ENCODE results near the gene ME2. TPM values are rescaled to one million over a fixed set of nuclear protein-coding genes. Genes with fewer than 3 reads are reported as not detected.

The ME2 gene
- total RNA-seq, 1 experiment from 2014 or later, result 45.6 TPM

DNA sequence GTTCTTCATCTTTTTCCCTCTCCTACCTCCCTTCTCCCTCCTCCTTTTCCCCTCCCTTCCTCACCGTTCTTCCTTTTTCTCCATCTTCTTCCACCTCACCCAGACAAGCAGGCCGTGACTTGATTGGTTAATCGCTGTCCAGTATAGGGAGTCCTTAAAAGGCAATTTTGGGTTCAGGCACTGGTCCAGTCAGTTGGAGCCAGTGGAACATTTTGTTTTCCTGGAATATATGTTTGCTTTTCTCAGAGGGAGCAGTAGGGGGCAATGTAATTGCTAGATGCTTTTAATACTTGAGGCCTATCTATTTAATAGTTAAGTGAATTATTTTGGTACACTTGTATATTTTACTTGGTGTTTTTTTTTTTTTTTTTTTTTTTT is 103.9 kb downstream of the ME2 start:
- DNase-seq, result no peak
- intact Hi-C loops (cut with micrococcal nuclease; ENCODE audit: unreplicated experiment), result loop anchor here (5.0 kb wide), 1 partner anchor 45 kb away; no protein-coding TSS in a partner anchor
- Mint-ChIP-seq H3K4me3 (ENCODE audit: low read depth, unreplicated experiment) (no peak overlapping the region), H3K27me3 (ENCODE audit: unreplicated experiment) (no peaks in the 10 kb centered on the region), H3K9me3 (ENCODE audit: low read depth, unreplicated experiment) (peaks cover 4% of the 10 kb centered on the region), H3K36me3 (ENCODE audit: insufficient read depth, unreplicated experiment) (peaks cover 5% of the 10 kb centered on the region), H3K27ac (ENCODE audit: unreplicated experiment) (no peak overlapping the region), H3K4me1 (ENCODE audit: low read depth, unreplicated experiment) (peaks cover 17% of the 10 kb centered on the region)
- CTCF ChIA-PET, result no interaction called here
- TF ChIP-seq, protein P1, sequence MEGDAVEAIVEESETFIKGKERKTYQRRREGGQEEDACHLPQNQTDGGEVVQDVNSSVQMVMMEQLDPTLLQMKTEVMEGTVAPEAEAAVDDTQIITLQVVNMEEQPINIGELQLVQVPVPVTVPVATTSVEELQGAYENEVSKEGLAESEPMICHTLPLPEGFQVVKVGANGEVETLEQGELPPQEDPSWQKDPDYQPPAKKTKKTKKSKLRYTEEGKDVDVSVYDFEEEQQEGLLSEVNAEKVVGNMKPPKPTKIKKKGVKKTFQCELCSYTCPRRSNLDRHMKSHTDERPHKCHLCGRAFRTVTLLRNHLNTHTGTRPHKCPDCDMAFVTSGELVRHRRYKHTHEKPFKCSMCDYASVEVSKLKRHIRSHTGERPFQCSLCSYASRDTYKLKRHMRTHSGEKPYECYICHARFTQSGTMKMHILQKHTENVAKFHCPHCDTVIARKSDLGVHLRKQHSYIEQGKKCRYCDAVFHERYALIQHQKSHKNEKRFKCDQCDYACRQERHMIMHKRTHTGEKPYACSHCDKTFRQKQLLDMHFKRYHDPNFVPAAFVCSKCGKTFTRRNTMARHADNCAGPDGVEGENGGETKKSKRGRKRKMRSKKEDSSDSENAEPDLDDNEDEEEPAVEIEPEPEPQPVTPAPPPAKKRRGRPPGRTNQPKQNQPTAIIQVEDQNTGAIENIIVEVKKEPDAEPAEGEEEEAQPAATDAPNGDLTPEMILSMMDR (IDR thresholded peaks at IDR 0.05; ENCODE audit: unreplicated experiment), result no peak
- BruUV-seq (replicated peaks), result no TSS peak

DNA sequence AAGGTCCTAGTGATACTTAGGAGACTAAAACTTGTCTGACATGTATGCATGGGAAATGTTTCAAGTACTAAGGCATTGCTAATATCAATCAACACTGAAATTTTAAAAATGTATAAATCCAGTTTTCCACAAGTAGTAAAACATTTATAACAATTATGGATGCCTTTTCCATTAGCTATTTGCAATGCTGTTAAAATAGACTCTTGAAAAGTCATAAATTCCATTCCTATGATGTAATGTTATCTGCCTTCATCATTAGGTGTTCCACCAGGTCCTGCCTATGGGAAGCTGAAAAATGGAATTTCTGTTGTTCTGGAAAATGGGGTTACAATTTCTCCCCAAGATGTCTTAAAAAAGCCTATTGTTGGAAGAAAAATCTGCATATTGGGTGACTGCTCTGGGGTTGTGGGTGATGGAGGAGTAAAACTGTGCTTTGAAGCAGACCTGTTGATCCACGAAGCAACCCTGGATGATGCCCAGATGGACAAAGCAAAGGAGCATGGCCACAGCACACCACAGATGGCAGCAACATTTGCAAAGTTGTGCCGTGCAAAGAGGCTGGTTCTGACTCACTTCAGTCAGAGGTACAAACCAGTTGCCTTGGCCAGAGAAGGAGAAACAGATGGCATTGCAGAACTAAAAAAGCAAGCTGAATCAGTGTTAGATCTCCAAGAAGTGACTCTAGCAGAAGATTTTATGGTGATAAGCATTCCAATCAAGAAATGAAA is 107.6 kb downstream of the ME2 start:
- no peak overlapping the region for H3K27ac Mint-ChIP-seq (ENCODE audit: unreplicated experiment)
- CTCF ChIA-PET, result no interaction called here
- peaks cover 5% of the 10 kb centered on the region for H3K36me3 Mint-ChIP-seq (ENCODE audit: insufficient read depth, unreplicated experiment)
- TF ChIP-seq, protein P1 (IDR thresholded peaks at IDR 0.05; ENCODE audit: unreplicated experiment), result no peak
- intact Hi-C loops (cut with micrococcal nuclease; ENCODE audit: unreplicated experiment), result no loop called here
- no peak overlapping the region for H3K4me3 Mint-ChIP-seq (ENCODE audit: low read depth, unreplicated experiment)
- peaks cover 11% of the 10 kb centered on the region for H3K4me1 Mint-ChIP-seq (ENCODE audit: low read depth, unreplicated experiment)
- H3K27me3 Mint-ChIP-seq (ENCODE audit: unreplicated experiment), result no peaks in the 10 kb centered on the region
- no peaks in the 10 kb centered on the region for H3K9me3 Mint-ChIP-seq (ENCODE audit: low read depth, unreplicated experiment)
- DNase-seq, result no peak
- BruUV-seq (replicated peaks), result no TSS peak

DNA sequence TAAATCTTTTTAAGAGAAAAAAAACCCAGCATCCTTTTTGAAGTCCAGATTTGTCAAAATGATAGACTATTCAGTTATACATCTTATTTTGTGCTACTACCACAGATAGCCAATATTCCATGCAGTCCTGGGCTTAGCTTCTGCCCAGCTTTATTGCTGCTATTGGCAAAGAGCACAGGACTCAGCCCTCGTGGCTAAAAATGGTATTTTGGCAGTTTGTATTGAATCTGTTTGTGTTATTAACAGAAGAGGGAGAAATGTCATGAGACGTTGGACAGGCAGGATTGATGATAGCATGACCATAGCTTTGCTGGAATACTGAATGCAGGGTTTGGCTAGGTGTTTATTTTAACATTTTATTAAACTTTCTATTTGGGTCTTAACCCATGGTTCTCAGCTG is 108.3 kb downstream of the ME2 start:
- intact Hi-C loops (cut with micrococcal nuclease; ENCODE audit: unreplicated experiment), result no loop called here
- no peak for DNase-seq
- no TSS peak for BruUV-seq (replicated peaks)
- peaks cover 5% of the 10 kb centered on the region for H3K36me3 Mint-ChIP-seq (ENCODE audit: insufficient read depth, unreplicated experiment)
- TF ChIP-seq, protein P1 (IDR thresholded peaks at IDR 0.05; ENCODE audit: unreplicated experiment), result no peak
- peaks cover 7% of the 10 kb centered on the region for H3K4me1 Mint-ChIP-seq (ENCODE audit: low read depth, unreplicated experiment)
- H3K27me3 Mint-ChIP-seq (ENCODE audit: unreplicated experiment), result no peaks in the 10 kb centered on the region
- no peak overlapping the region for H3K4me3 Mint-ChIP-seq (ENCODE audit: low read depth, unreplicated experiment)
- H3K27ac Mint-ChIP-seq (ENCODE audit: unreplicated experiment), result no peak overlapping the region
- CTCF ChIA-PET, result no interaction called here
- no peaks in the 10 kb centered on the region for H3K9me3 Mint-ChIP-seq (ENCODE audit: low read depth, unreplicated experiment)

DNA sequence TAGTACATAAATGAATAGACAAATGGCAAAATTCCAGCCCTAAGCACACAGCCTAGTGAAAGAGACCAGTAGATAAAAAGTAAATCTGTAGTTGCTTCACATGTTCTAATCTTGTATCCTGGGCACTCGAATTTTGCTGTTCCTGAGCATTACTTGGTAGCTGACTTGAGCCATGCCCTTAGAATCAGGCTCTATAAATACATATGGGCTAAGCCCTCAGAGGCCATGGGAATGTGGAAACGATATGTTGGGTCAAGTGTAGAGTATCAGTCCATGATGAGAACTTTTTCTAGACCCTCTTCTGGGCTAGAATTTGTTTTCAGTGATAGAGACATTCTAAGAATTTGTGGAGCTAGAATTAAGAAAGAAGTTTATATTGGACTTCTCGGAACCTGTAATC is 110.8 kb downstream of the ME2 start:
- H3K4me3 Mint-ChIP-seq (ENCODE audit: low read depth, unreplicated experiment), result no peak overlapping the region
- CTCF ChIA-PET, result interaction anchor here (0.5 kb wide), 1 partner anchor 1833 kb away, joined by 5 read pairs; no protein-coding TSS in a partner anchor

More for the DNA sequence above, 110.8 kb downstream of the ME2 start:
- no peak for DNase-seq
- H3K27ac Mint-ChIP-seq (ENCODE audit: unreplicated experiment), result no peak overlapping the region
- peaks cover 7% of the 10 kb centered on the region for H3K4me1 Mint-ChIP-seq (ENCODE audit: low read depth, unreplicated experiment)
- H3K36me3 Mint-ChIP-seq (ENCODE audit: insufficient read depth, unreplicated experiment), result peaks cover 5% of the 10 kb centered on the region
- no TSS peak for BruUV-seq (replicated peaks)
- H3K27me3 Mint-ChIP-seq (ENCODE audit: unreplicated experiment), result no peaks in the 10 kb centered on the region
- TF ChIP-seq, protein P1 (IDR thresholded peaks at IDR 0.05; ENCODE audit: unreplicated experiment), result no peak
- no peaks in the 10 kb centered on the region for H3K9me3 Mint-ChIP-seq (ENCODE audit: low read depth, unreplicated experiment)
- intact Hi-C loops (cut with micrococcal nuclease; ENCODE audit: unreplicated experiment), result no loop called here
